Testis (tissue), 3 donors: ENCODE results near the gene FUCA2. TPM values are rescaled to one million over a fixed set of nuclear protein-coding genes. Genes with fewer than 3 reads are reported as not detected.
"Not testable (repeated sequence)": the region's sequence is repeated elsewhere in the genome, so short reads cannot be mapped to it uniquely, and the experiment has no call there.

Source experiments
- DNase-seq: peaks from one replicate; pipeline ENCODE4 v3.0.0-alpha.2; 2019
- H3K27ac ChIP-seq, 2 donors: fragments of 200-600 bp; sonication (generic); one replicate each; pipeline ENCODE4 v1.5.1; 2019
- H3K27me3 ChIP-seq: fragments of 200-600 bp; sonication (generic); one replicate; pipeline ENCODE4 v1.5.1; 2019
- H3K36me3 ChIP-seq: fragments of 200-600 bp; sonication (generic); one replicate; pipeline ENCODE4 v1.5.1; 2017; ENCODE audit warnings: low read depth; ENCODE audit errors: missing control alignments
- H3K4me1 ChIP-seq: fragments of 200-600 bp; sonication (generic); one replicate; pipeline ENCODE4 v1.5.1; 2019
- H3K4me3 ChIP-seq, 2 donors: fragments of 200-600 bp; sonication (generic); one replicate each; pipeline ENCODE4 v1.5.1; 2017 to 2019
- H3K9me3 ChIP-seq: fragments of 200-600 bp; sonication (generic); one replicate; pipeline ENCODE4 v1.5.1; 2017
- CTCF ChIP-seq, 3 experiments: fragments of 450-650 bp in 2 of 3; fragments of 200-600 bp in 1 of 3; sonication (generic) in 1 of 3; IDR thresholded peaks; one replicate each; pipeline ENCODE4 v1.5.1; 2016 to 2019; ENCODE audit warnings: antibody characterized with exemption in 3 of 3, mild to moderate bottlenecking in 2 of 3, moderate library complexity in 1 of 3
- POLR2A ChIP-seq: fragments of 450-650 bp; IDR thresholded peaks from one replicate; pipeline ENCODE4 v1.6.1; 2017; ENCODE audit warnings: antibody characterized with exemption, mild to moderate bottlenecking, moderate library complexity
- WGBS, 2 donors: methylation state at CpG; one replicate each; pipeline ENCODE4 v1.1.5; 2018; 5-methylcytosine and 5-hydroxymethylcytosine counted together
- intact Hi-C: fragments of 100-400 bp; cut with DNase I; formaldehyde crosslinking; loops from one replicate; pipeline ENCODE4 v1.15.1; 2023; ENCODE audit warnings: low total_unique reads
- polyA plus RNA-seq: library from polyadenylated mRNA; stranded (reverse); fragments of 350-450 nt; fragmentation: Illumina TruSeq; extraction: RNeasy Lipid Tissue Mini Kit (QIAGEN cat#74804); gene quantifications from one replicate; pipeline ENCODE4 v1.2.3, GENCODE V29; 2014; ENCODE audit warnings: low read depth, low replicate concordance; ENCODE audit not compliant: insufficient read depth
- total RNA-seq, 2 donors: library from RNA; depleted of rRNA; stranded (reverse); fragments of >200 nt; gene quantifications; one replicate each; pipeline ENCODE4 v1.2.3, GENCODE V29; 2016

Gene FUCA2
- total and polyA plus RNA-seq, 3 donors from 2014 or later, result 20.0 to 29.4 (median 25.3) TPM

GRCh38 chr6:143476545-143476944, 35.0 kb downstream of the FUCA2 start:
- 95% methylated on average over 1 of the region's 1 CpG for WGBS, 2 donors
- Histone ChIP-seq H3K36me3 (no peaks in the 10 kb centered on the region), H3K27ac (no peak overlapping the region), H3K9me3 (no peaks in the 10 kb centered on the region), H3K27me3 (no peaks in the 10 kb centered on the region), H3K4me1 (no peaks in the 10 kb centered on the region), H3K4me3 (no peak overlapping the region)
- no peak for DNase-seq
- TF ChIP-seq POLR2A, result no peak
- TF ChIP-seq CTCF (IDR thresholded peaks at IDR 0.05), result no peak
- intact Hi-C loops, result no loop called here

- TF ChIP-seq POLR2A, result no peak
- no peak for TF ChIP-seq CTCF (IDR thresholded peaks at IDR 0.05)
- no peak overlapping the region for H3K4me3 ChIP-seq
- H3K27me3 ChIP-seq, result no peaks in the 10 kb centered on the region
- no peaks in the 10 kb centered on the region for H3K4me1 ChIP-seq
- WGBS, 2 donors, result 97 to 98% methylated on average over 1 of the region's 1 CpG
- H3K36me3 ChIP-seq, result no peaks in the 10 kb centered on the region
- no peak for DNase-seq
- H3K27ac ChIP-seq, result no peak overlapping the region
- intact Hi-C loops, result no loop called here
- H3K9me3 ChIP-seq, result no peaks in the 10 kb centered on the region
Observed at GRCh38 chr6:143471822-143472221, 39.7 kb downstream of the FUCA2 start.

DNA sequence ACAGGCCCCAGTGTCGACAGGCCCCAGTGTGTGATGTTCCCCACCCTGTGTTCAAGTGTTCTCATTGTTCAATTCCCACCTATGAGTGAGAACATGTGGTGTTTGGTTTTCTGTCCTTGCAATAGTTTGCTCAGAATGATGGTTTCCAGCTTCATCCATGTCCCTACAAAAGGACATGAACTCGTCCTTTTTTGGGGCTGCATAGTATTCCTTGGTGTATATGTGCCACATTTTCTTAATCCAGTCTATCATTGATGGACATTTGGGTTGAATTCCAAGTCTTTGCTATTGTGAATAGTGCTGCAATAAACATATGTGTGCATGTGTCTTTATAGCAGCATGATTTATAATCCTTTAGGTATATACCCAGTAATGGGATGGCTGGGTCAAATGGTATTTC, 42.7 kb downstream of the FUCA2 start:
- intact Hi-C loops, result not testable (repeated sequence)
- WGBS, 2 donors, result 74% methylated on average over 2 of the region's 2 CpGs

GRCh38 chr6:143468026-143468425, 43.5 kb downstream of the FUCA2 start:
- H3K4me3 ChIP-seq, result no peak overlapping the region
- H3K27me3 ChIP-seq, result no peaks in the 10 kb centered on the region
- H3K9me3 ChIP-seq, result no peaks in the 10 kb centered on the region
- TF ChIP-seq POLR2A (no peak), CTCF (IDR thresholded peaks at IDR 0.05) (no peak)
- intact Hi-C loops, result no loop called here
- H3K4me1 ChIP-seq, result no peaks in the 10 kb centered on the region
- no peak overlapping the region for H3K27ac ChIP-seq
- no peaks in the 10 kb centered on the region for H3K36me3 ChIP-seq
- DNase-seq, result no peak

More for the DNA sequence above, 42.7 kb downstream of the FUCA2 start:
- not testable (repeated sequence) for H3K9me3 ChIP-seq, DNase-seq, H3K36me3 ChIP-seq, H3K4me1 ChIP-seq, H3K27me3 ChIP-seq, H3K4me3 ChIP-seq, H3K27ac ChIP-seq

DNA sequence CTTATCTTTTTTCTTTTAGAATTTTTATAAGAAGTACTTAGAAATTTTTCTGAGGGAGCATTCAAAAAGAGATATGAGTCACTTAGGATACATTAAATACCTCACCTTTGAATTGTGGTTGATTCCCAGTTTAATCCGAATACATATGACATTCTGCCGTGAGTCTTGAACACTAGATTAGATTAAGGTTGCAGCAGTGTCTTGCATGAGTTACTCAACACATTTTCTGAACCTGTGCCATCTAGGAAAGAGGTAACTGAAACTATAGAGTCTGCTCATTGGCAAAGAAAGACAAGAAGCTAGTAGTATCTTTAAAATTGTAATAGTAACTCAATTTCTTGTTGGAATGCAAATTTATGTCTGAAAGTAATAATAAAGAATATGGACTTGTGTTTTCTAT, 46.0 kb downstream of the FUCA2 start:
- TF ChIP-seq CTCF (IDR thresholded peaks at IDR 0.05) (no peak), POLR2A (no peak)
- Histone ChIP-seq H3K4me3 (no peak overlapping the region), H3K36me3 (no peaks in the 10 kb centered on the region), H3K27me3 (no peaks in the 10 kb centered on the region), H3K4me1 (no peaks in the 10 kb centered on the region), H3K9me3 (no peaks in the 10 kb centered on the region), H3K27ac (no peak overlapping the region)
- 82 to 87% methylated on average over 2 of the region's 2 CpGs for WGBS, 2 donors
- DNase-seq, result no peak
- intact Hi-C loops, result no loop called here
